Stimulated activated CD8-positive, alpha-beta memory T cell treated with anti-CD3 and anti-CD28 coated beads, Interleukin-15, amount 100 ng/mL, for 48 hours (primary cell): ENCODE results near the gene ADGRB3.

ENCODE experiments used
- DNase-seq, 2 donors: peaks; one replicate each; pipeline ENCODE4 v3.0.0-alpha.2; 2020; ENCODE audit warnings: low read depth in 2 of 2

The ADGRB3 gene

GRCh38 chr6:68634726-68635411 is at the start of gene ADGRB3:
TSS of gene ADGRB3 (plus strand) at chr6:68635282. CDS start at chr6:68638676, 3,394 bp downstream.
- peak in 1 of 2 donors; percentile 9 for DNase-seq

- no peak for DNase-seq
Measured at GRCh38 chr6:68593558-68593957, 41.5 kb upstream of the ADGRB3 start.

- no peak for DNase-seq
Measured at GRCh38 chr6:68597642-68598041, 37.4 kb upstream of the ADGRB3 start.

DNA sequence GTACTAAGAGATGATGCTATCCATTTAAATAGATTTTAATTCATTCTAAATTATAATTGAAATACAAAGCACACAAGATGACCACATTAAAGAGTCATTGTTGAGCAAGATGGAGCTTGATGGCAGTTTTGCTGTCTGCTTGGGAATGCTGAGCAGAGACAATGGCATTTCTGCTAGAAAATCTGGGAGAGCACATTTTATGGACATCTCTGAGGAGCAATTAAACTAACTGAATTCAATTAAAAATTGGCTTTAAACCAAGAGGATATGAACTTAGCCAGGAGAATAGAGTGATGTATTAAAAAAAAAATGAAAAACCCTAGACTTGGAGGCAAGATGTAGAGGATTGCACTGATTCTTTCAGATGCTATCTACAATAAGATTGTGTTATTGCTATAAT is 19.1 kb upstream of the ADGRB3 start:
- DNase-seq, result no peak

GRCh38 chr6:68625998-68626397 is 9.1 kb upstream of the ADGRB3 start:
- DNase-seq, result no peak

GRCh38 chr6:68628161-68628560 is 6.9 kb upstream of the ADGRB3 start:
- DNase-seq, result no peak

GRCh38 chr6:68632734-68633133 is 2.3 kb upstream of the ADGRB3 start:
- DNase-seq, result no peak

DNA sequence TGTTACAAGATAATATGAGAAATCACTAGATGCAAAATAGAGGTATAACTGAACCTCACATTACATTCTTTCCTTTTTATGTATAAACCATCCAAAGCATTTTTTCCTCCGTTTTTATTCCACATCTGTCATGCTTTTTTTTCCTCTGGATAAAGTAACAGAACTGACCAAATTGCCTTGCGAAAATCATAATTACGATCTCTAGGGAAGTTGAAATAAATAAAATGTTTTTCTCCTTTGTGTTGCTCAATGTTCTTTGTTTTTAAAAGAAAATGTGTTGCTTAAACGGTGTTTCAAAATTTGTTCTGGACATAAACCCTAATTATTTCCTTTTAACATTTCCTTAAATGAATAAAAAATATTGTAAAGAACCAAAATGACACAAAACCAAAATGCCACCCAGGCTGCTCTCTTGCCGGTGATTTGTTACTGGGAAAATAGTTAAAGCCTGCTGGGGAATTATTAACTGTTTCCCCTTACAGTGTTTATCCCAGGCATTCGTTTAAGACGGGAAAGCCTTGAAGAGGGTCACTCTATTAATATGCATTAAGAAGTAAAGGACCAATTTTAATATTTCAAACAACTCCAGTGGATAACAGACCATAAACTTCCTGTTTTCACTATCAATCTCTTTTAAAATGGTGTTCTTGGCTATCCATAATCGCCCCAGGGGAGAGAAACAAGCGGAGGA is 1.7 kb upstream of the ADGRB3 start:
- no peak for DNase-seq

GRCh38 chr6:68633972-68634725 is 933 bp upstream of the ADGRB3 start:
- no peak for DNase-seq

GRCh38 chr6:68635412-68635705 is 277 bp downstream of the ADGRB3 start:
- no peak for DNase-seq

DNA sequence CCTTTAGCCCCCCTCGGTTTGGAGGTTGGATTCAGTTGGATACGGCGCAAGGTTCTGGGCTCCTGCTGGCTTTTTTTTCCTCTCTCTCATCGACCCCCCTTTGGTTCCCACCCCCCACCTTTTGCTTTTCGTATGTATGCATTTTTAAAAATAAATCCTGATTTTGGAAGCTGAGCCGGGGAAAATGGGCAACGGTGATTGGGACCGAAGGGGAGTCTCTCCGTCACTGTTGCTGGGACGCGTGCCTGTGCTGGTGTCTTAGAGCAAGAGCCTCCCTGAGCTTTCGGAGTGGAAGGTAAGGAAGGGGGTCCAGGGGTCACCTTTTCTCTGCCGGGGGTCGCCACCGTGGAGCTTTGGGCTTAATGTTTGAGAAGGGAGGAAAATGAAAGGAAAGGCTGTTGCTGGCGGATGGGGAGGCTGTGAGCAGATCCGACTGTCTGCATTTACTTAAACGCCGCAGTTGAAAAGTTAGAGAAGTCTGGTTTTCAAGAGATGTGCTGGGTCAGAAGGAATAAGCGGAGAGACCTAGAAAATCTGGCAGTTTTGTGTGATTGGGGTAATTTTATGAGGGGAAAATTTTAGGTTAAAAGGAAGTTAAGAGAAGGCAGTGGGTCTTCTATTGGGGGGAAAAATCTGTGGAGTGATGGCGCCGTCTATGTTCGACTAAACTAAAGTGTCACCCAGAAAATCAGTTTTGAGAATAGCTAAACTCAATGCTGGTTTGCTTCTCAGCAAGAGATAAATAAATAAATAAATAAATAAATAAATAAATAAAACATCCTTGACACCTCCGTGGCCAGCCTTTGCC is 828 bp downstream of the ADGRB3 start:
- no peak for DNase-seq

- no peak for DNase-seq
Measured at GRCh38 chr6:68636666-68637065, 1.6 kb downstream of the ADGRB3 start.

GRCh38 chr6:68637071-68637470 is 2.0 kb downstream of the ADGRB3 start:
- no peak for DNase-seq

DNA sequence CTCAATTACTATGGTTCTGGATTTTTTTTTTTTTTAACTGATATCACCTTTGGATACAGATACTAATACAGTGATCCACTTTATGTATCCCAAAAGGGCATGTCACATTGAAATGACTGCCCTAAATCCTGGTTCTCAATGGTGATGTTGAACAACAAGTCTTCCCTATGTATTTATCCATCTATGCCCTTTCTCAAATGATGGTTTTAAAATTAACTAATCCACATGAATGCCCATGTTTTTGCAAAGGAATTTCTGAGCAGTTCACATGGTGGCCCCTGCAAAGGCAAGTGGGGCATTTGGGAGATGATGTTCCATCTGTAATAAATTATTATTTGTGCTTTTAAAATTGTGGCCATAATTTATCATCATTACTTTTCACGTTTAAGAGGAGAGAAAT is 2.7 kb downstream of the ADGRB3 start:
- DNase-seq, result no peak

DNA sequence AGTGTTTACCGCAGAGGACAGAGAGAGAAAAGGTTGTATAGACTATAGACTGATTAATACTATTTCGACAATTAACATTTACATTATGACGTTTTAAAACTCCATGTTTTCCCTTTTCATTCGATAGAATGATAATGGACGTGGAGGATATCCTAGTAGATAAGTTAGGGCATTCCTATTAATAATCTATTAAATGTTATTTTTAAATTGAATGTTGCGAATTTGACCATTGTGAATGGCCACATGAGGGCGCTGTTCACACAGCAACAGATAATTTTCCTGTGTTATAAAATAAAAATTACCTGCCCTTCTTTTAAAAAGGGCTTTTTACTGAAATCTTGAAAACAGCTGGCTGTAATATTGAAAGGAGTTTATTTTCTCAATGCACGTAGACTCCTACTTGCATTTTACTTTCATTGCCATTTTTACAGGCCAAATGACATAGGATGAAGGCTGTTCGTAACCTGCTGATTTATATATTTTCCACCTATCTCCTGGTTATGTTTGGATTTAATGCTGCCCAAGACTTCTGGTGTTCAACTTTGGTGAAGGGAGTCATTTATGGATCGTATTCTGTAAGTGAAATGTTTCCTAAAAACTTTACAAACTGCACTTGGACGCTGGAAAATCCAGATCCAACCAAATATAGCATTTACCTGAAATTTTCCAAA is 3.3 kb downstream of the ADGRB3 start:
- DNase-seq, result no peak

DNA sequence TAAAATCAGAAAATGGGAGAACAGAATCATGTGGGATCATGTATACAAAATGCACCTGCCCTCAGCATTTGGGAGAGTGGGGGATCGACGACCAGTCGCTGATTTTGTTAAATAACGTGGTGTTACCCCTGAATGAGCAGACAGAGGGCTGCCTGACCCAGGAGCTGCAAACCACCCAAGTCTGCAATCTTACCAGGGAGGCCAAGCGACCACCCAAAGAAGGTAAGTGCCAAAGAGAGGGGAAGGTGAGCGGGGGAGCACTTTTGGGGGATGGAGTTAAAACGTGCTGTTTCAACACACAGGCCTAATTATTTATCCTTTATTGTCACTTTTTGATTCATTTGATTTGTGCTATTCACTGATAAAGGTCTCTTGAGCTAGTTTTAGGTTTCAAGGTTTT is 4.1 kb downstream of the ADGRB3 start:
- no peak for DNase-seq

- DNase-seq, result no peak
Measured at GRCh38 chr6:68639826-68640490, 4.9 kb downstream of the ADGRB3 start.

- DNase-seq, result no peak
Measured at GRCh38 chr6:68640491-68640835, 5.4 kb downstream of the ADGRB3 start.

- no peak for DNase-seq
Measured at GRCh38 chr6:68641172-68641571, 6.1 kb downstream of the ADGRB3 start.

DNA sequence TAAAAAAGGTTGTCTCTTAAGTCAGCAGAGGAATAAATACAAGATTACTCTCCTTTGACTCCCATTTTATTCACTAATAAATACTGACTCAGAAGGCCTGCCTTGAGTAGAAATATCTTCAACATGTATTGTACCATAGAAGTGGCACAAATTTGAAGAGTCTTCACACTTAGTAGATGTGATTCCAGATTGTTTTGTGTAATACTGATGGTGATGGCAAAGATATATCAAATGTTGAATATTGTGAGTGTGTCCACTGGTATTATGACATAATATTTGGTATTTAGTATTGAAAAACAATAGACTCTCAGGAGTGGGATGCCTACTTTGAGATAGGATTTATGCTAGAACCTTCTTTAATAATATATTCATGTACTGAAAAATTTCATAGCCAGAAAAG is 7.0 kb downstream of the ADGRB3 start:
- DNase-seq, result no peak

- DNase-seq, result no peak
Measured at GRCh38 chr6:68642977-68643376, 7.9 kb downstream of the ADGRB3 start.
